GM21528 (cell line): ENCODE data around the gene NARF.
"Not testable (repeated sequence)": the region's sequence is repeated elsewhere in the genome, so short reads cannot be mapped to it uniquely, and the experiment has no call there.

ENCODE experiments used
- ATAC-seq: cut with Tn5 transposase; IDR thresholded peaks from one replicate; pipeline ENCODE4 v1.9.1; 2021; ENCODE audit warnings: mild to moderate bottlenecking, moderate library complexity; ENCODE audit not compliant: unreplicated experiment, low FRiP score

The NARF gene

GRCh38 chr17:82445542-82445941 lies 13.0 kb upstream of the NARF start:
- no peak for ATAC-seq

GRCh38 chr17:82446124-82446523 lies 12.4 kb upstream of the NARF start:
- no peak for ATAC-seq

- ATAC-seq: no peak
These were observed 11.9 kb upstream of the NARF start for GRCh38 chr17:82446649-82447048.

- ATAC-seq: no peak
These were observed 10.7 kb upstream of the NARF start for GRCh38 chr17:82447876-82448275.

- ATAC-seq: peak; percentile 68
These were observed 9.2 kb upstream of the NARF start for GRCh38 chr17:82449131-82449882.

GRCh38 chr17:82449883-82450356 lies 8.6 kb upstream of the NARF start:
- peak; percentile 9 for ATAC-seq

- peak; percentile 62 for ATAC-seq
These were observed 8.0 kb upstream of the NARF start, which contains the start of gene CYBC1 for GRCh38 chr17:82450357-82451106. Gene CYBC1, minus strand, starts transcription at chr17:82450752. Its CDS starts 1,498 bp downstream, at chr17:82449254.

- ATAC-seq: no peak
These were observed 6.4 kb upstream of the NARF start for GRCh38 chr17:82452162-82452561.

GRCh38 chr17:82453151-82453550 lies 5.4 kb upstream of the NARF start:
- ATAC-seq: not testable (repeated sequence)

- ATAC-seq: not testable (repeated sequence)
These were observed 4.8 kb upstream of the NARF start for GRCh38 chr17:82453706-82454105.

- ATAC-seq: no peak
These were observed 1.2 kb upstream of the NARF start for GRCh38 chr17:82457073-82457928.

- no peak for ATAC-seq
These were observed 687 bp upstream of the NARF start for GRCh38 chr17:82457929-82458178.

- ATAC-seq: peak; percentile 15
These were observed 414 bp downstream of the NARF start for GRCh38 chr17:82458885-82459424.

- not testable (repeated sequence) for ATAC-seq
These were observed 1.4 kb downstream of the NARF start for GRCh38 chr17:82459936-82460335.

- ATAC-seq: no peak
These were observed 3.4 kb downstream of the NARF start for GRCh38 chr17:82461827-82462524.

- no peak for ATAC-seq
These were observed 4.8 kb downstream of the NARF start for GRCh38 chr17:82463391-82463790.

GRCh38 chr17:82463925-82464566 lies 5.5 kb downstream of the NARF start:
- ATAC-seq: no peak

- ATAC-seq: no peak
These were observed 6.0 kb downstream of the NARF start for GRCh38 chr17:82464567-82464929.

GRCh38 chr17:82465023-82465603 lies 6.6 kb downstream of the NARF start:
- no peak for ATAC-seq
